ENCODE data around the gene MYCBP.

MYCBP gene

GRCh38 chr1:38889589-38889988 is 16.4 kb upstream of the MYCBP start:
- no peak overlapping the region for H3K4me3 ChIP-seq (ENCODE audit: control insufficient read depth, low read depth, low read length)
- TF ChIP-seq CTCF (conservative IDR thresholded peaks at IDR 0.05; ENCODE audit: control insufficient read depth, insufficient read depth, low read depth, low read length) = no peak
- DNase-seq (ENCODE audit: low read depth) = no peak

GRCh38 chr1:38888423-38889333 is 15.5 kb upstream of the MYCBP start:
- H3K4me3 ChIP-seq (ENCODE audit: control insufficient read depth, low read depth, low read length) = no peak overlapping the region
- no peak for TF ChIP-seq CTCF (conservative IDR thresholded peaks at IDR 0.05; ENCODE audit: control insufficient read depth, insufficient read depth, low read depth, low read length)
- DNase-seq (ENCODE audit: low read depth) = no peak

- no peak overlapping the region for H3K4me3 ChIP-seq (ENCODE audit: control insufficient read depth, low read depth, low read length)
- no peak for DNase-seq (ENCODE audit: low read depth)
- TF ChIP-seq CTCF (conservative IDR thresholded peaks at IDR 0.05; ENCODE audit: control insufficient read depth, insufficient read depth, low read depth, low read length) = no peak
These were observed 11.9 kb upstream of the MYCBP start for GRCh38 chr1:38885092-38885491.

GRCh38 chr1:38881487-38881886 is 8.3 kb upstream of the MYCBP start, which contains the start of gene GJA9:
Gene GJA9 (minus strand): TSS chr1:38881587. CDS start chr1:38876098, 5,489 bp downstream.
- no peak within 1 kb of the TSS for H3K4me3 ChIP-seq (ENCODE audit: control insufficient read depth, low read depth, low read length)
- no peak for TF ChIP-seq CTCF (conservative IDR thresholded peaks at IDR 0.05; ENCODE audit: control insufficient read depth, insufficient read depth, low read depth, low read length)
- no peak for DNase-seq (ENCODE audit: low read depth)

- H3K4me3 ChIP-seq (ENCODE audit: control insufficient read depth, low read depth, low read length) = no peak overlapping the region
- no peak for TF ChIP-seq CTCF (conservative IDR thresholded peaks at IDR 0.05; ENCODE audit: control insufficient read depth, insufficient read depth, low read depth, low read length)
- DNase-seq (ENCODE audit: low read depth) = no peak
These were observed 2.7 kb upstream of the MYCBP start for GRCh38 chr1:38875811-38876210.

- peak; percentile 26 for DNase-seq (ENCODE audit: low read depth)
- H3K4me3 ChIP-seq (ENCODE audit: control insufficient read depth, low read depth, low read length) = peak overlapping the region; percentile 94
- TF ChIP-seq CTCF (conservative IDR thresholded peaks at IDR 0.05; ENCODE audit: control insufficient read depth, insufficient read depth, low read depth, low read length) = no peak
These were observed 634 bp downstream of the MYCBP start for GRCh38 chr1:38872401-38873026.
